Effector memory CD8-positive, alpha-beta T cell (primary cell): ENCODE results near the gene SEPSECS.
"Not testable (repeated sequence)": the region's sequence is repeated elsewhere in the genome, so short reads cannot be mapped to it uniquely, and the experiment has no call there.

Source experiments
- ATAC-seq: fragments of 150-1000 bp; cut with Tn5 transposase; replicated peaks from 2 replicates; pipeline ENCODE4 v1.10.0; 2021; ENCODE audit warnings: mild to moderate bottlenecking, moderate library complexity
- DNase-seq, 3 experiments: peaks; one replicate each; pipeline ENCODE4 v3.0.0; 2021
- H3K27ac Mint-ChIP-seq, 2 donors: one replicate each; pipeline ENCODE4 v1.8.0; 2022; ENCODE audit warnings: mild to moderate bottlenecking in 2 of 2, mixed read lengths in 2 of 2, moderate library complexity in 2 of 2
- H3K27me3 Mint-ChIP-seq, 2 donors: one replicate each; pipeline ENCODE4 v1.8.0; 2022; ENCODE audit warnings: mixed read lengths in 2 of 2
- H3K36me3 Mint-ChIP-seq: one replicate; pipeline ENCODE4 v1.8.0; 2022; ENCODE audit warnings: mild to moderate bottlenecking, moderate library complexity, mixed read lengths; ENCODE audit not compliant: insufficient read depth
- H3K4me1 Mint-ChIP-seq, 2 donors: one replicate each; pipeline ENCODE4 v1.8.0; 2022; ENCODE audit warnings: low read depth in 2 of 2, mixed read lengths in 2 of 2
- H3K4me3 Mint-ChIP-seq, 2 donors: one replicate each; pipeline ENCODE4 v1.8.0; 2022; ENCODE audit warnings: mild to moderate bottlenecking in 2 of 2, mixed read lengths in 2 of 2, moderate library complexity in 2 of 2
- H3K9me3 Mint-ChIP-seq, 2 donors: one replicate each; pipeline ENCODE4 v1.8.0; 2022; ENCODE audit warnings: mixed read lengths in 2 of 2

Gene SEPSECS

DNA sequence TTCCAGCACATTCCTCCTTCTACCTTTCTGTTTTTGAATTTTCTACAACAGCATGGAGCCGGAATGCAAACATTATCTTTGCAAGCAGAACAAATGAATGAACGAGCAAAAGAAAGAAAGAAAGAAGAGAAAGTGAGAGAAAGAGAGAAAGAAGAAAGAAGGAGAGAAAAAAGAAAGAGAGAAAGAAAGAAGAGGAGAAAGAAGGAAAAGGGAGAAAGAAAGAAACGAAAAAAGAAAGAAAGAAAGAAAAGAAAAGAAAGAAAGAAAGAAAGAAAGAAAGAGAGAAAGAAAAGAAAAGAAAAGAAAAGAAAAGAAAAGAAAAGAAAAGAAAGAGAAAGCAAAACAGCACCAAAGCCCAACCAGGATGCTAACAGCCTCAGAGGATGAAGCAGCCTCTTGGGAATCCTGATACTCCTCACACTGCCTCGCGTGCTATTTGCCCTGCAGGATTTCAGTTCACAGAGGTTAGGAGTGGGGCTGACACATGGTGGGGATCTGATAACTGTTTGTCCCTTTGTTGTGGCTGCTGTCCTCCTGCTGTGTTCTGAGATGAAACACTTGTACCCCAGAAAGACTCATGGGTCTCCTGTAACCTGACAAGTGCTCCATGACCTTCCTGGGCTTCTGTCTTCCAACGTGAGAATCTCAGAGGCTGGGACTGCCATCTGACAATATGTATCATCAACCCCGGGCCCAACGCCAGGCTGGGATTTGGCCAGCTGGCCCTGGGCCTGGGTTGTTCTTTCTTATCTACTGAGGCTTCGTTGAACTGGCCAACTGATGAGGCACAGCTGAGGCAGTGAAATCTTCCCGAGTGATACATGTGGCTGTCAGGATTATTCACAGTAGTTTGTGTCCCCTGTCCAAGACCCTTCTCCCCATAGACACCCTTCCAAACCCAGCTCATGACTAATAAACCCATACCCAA is 61.0 kb downstream of the SEPSECS start:
- H3K4me3 Mint-ChIP-seq = no peak overlapping the region
- ATAC-seq = no peak
- DNase-seq = no peak
- H3K4me1 Mint-ChIP-seq = peaks cover 0 to 2% of the 10 kb centered on the region in 2 donors
- peak overlapping the region in 1 of 2 donors; percentile 23 for H3K27ac Mint-ChIP-seq
- H3K27me3 Mint-ChIP-seq = peaks cover 23 to 33% of the 10 kb centered on the region in 2 donors
- H3K9me3 Mint-ChIP-seq = peaks cover 0 to 3% of the 10 kb centered on the region in 2 donors
- no peaks in the 10 kb centered on the region for H3K36me3 Mint-ChIP-seq

DNA sequence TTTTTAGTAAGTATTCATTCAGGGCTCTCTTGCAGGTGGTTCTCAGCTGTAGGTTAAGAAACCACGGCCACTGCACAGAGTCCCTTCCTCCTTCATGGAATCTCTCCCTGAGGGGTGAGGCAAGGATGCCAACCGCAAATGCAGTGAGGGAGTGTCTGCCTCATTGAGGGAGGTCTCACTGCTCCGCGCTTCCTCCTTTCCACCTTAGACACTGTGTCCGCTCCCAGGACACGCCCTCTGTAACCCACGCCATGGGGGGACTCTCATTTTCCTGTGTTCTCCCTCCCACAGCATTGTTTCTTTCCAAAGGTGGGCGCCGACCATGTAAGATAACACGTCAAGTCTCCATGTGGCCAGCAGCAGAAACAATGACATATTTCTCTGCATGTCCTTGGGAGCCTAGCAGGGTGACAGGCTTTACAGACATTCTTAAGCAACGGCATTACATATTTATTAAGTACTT is 63.2 kb downstream of the SEPSECS start:
- no peak for ATAC-seq
- no peaks in the 10 kb centered on the region for H3K36me3 Mint-ChIP-seq
- peaks cover 0 to 8% of the 10 kb centered on the region in 2 donors for H3K9me3 Mint-ChIP-seq
- H3K4me3 Mint-ChIP-seq = no peak overlapping the region
- peaks cover 35 to 39% of the 10 kb centered on the region in 2 donors for H3K27me3 Mint-ChIP-seq
- peaks cover 0 to 2% of the 10 kb centered on the region in 2 donors for H3K4me1 Mint-ChIP-seq
- no peak for DNase-seq
- H3K27ac Mint-ChIP-seq = no peak overlapping the region

DNA sequence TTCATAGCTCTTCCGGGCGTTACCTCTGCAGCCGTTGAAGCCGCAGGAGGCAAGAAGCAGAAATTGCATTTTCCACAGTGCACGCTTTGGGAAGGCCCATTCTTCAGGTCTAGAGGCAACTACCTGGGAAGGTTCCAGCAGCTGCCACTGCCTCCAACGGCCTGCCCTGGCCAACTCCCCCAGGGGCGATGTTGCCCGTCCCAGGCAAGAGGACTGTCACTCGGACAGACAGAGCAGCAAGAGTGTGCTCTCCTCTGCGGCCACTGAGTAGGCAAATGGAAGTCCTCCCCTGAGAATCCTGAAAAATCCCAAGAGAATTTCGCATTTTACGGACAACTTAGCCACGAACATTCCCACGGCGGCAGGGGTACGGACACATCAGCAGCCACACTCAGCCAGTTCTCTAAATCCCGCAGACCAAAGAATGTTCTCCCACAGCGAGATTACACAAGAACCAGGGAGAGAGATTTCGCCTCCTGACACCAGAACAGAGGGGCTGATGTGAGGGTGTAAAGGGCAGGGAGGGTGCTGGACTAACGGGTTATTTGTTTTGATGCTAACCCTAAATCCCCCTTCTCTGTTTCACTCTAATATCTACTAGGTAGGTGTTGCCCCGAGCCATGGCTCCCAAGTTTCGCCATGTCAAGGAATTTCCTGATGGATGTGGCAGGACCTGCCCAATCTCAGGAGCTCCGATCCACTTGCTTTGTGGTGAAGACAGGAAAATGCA is 63.8 kb downstream of the SEPSECS start:
- DNase-seq (no peak), ATAC-seq (no peak)
- no peak overlapping the region for H3K4me3 Mint-ChIP-seq
- peaks cover 38 to 45% of the 10 kb centered on the region in 2 donors for H3K27me3 Mint-ChIP-seq
- no peaks in the 10 kb centered on the region for H3K36me3 Mint-ChIP-seq
- H3K27ac Mint-ChIP-seq = no peak overlapping the region
- H3K9me3 Mint-ChIP-seq = peaks cover 0 to 6% of the 10 kb centered on the region in 2 donors
- H3K4me1 Mint-ChIP-seq = peaks cover 0 to 2% of the 10 kb centered on the region in 2 donors

DNA sequence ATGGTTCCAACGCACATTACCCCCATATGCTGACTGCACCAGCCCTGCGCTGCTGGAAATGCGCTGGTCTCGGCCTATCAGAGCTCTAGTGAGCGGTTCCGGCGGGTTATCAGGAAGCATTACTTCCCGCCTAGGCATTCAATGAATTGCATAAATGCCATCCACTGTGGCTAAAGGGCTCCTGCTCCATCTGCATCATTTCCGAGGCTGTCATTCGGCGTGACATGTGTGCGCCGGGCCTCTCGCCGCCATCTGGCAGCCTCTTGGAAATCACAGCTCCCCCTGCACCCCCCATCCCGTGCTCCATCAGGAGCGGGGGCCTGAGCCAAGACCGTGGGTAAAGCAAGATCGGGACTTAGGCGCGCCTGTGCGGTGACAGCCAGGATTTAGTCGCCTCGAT is 64.4 kb downstream of the SEPSECS start:
- Mint-ChIP-seq H3K9me3 (peaks cover 0 to 6% of the 10 kb centered on the region in 2 donors), H3K36me3 (no peaks in the 10 kb centered on the region), H3K4me3 (no peak overlapping the region), H3K27me3 (peaks cover 40 to 51% of the 10 kb centered on the region in 2 donors), H3K27ac (no peak overlapping the region), H3K4me1 (peaks cover 0 to 2% of the 10 kb centered on the region in 2 donors)
- ATAC-seq = no peak
- DNase-seq = no peak

DNA sequence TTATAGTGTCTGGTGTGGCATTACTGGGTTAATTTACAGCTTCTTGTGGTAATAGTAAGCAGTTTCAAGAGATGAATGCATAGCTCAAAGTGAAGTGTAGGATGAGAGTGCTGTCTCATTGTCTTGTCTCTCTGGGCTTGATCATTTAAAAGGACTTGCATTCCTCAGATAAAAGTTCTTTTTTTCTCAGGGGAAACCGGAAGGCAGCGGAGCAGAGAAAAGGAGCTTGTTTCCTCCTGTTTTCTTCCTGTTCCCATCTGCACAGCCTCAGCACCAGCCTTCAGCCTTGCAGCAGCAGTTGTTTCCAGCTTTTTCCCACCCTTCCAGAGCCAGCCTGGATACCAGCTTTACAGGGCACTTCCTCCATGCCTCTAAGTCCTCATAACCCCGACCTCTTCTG is 68.1 kb downstream of the SEPSECS start:
- Mint-ChIP-seq H3K27ac (no peak overlapping the region), H3K36me3 (no peaks in the 10 kb centered on the region), H3K27me3 (peaks cover 57 to 81% of the 10 kb centered on the region in 2 donors), H3K4me1 (peaks cover 0 to 6% of the 10 kb centered on the region in 2 donors), H3K4me3 (no peak overlapping the region), H3K9me3 (peaks cover 0 to 6% of the 10 kb centered on the region in 2 donors)
- ATAC-seq (no peak), DNase-seq (no peak)

DNA sequence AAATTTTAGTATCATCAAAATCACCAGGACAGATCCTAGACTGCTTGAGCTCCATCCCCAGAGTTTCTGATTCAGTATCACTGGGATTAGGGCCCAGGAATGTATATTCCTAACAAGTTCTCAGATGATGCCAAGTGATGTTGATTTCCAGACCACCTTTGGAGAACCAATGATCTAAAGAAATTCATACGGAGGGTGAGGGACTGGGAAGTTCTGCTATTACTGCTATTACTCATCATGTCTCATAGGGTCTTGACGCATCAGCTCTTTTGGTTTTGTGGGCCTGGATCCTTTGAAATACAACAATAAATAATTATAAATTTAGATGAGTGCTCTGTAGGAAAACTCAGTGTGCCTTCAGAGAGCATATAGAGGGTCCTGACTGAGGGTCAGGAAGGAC is 69.7 kb downstream of the SEPSECS start:
- ATAC-seq = no peak
- no peak for DNase-seq
- Mint-ChIP-seq H3K4me3 (no peak overlapping the region), H3K36me3 (no peaks in the 10 kb centered on the region), H3K4me1 (peaks cover 0 to 6% of the 10 kb centered on the region in 2 donors), H3K27ac (no peak overlapping the region), H3K9me3 (peaks cover 0 to 6% of the 10 kb centered on the region in 2 donors), H3K27me3 (peaks cover 67 to 84% of the 10 kb centered on the region in 2 donors)

DNA sequence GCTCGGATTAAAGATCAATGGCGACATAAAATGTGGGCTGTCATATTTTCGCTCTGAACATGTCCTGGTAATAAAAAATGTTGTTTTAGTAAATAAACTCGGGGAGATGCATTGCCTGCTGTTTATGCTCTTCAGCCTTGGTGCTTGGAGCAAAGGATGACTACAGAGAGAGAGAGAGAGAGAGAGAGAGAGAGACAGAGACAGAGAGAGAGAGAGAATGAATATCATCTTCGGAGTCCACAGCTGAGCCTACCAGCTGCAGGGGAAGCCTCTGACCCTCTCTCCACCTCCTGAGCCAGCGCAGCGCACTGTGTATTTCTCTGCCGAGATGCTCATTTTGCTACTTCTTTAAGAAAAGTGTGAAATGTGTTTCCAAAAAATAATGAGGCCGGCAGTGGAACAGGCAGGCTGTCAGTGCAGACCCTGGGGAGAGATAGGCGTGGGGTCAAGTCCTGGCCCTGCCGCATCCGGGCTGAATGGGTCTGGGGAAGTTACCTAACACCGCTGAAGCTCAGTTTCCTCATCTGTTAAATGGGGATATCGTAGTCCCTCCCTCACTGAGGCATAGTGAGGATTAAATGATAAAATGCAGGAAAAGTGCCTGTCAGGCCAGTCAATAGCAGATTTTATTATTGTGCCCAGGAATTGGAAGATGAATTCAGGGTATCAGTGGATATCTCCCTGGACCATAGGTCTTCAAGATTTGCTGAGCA is 71.0 kb downstream of the SEPSECS start:
- no peak for DNase-seq
- Mint-ChIP-seq H3K4me3 (no peak overlapping the region), H3K27me3 (peaks cover 67 to 90% of the 10 kb centered on the region in 2 donors), H3K4me1 (peaks cover 0 to 6% of the 10 kb centered on the region in 2 donors), H3K27ac (no peak overlapping the region), H3K9me3 (peaks cover 0 to 6% of the 10 kb centered on the region in 2 donors), H3K36me3 (no peaks in the 10 kb centered on the region)
- no peak for ATAC-seq

DNA sequence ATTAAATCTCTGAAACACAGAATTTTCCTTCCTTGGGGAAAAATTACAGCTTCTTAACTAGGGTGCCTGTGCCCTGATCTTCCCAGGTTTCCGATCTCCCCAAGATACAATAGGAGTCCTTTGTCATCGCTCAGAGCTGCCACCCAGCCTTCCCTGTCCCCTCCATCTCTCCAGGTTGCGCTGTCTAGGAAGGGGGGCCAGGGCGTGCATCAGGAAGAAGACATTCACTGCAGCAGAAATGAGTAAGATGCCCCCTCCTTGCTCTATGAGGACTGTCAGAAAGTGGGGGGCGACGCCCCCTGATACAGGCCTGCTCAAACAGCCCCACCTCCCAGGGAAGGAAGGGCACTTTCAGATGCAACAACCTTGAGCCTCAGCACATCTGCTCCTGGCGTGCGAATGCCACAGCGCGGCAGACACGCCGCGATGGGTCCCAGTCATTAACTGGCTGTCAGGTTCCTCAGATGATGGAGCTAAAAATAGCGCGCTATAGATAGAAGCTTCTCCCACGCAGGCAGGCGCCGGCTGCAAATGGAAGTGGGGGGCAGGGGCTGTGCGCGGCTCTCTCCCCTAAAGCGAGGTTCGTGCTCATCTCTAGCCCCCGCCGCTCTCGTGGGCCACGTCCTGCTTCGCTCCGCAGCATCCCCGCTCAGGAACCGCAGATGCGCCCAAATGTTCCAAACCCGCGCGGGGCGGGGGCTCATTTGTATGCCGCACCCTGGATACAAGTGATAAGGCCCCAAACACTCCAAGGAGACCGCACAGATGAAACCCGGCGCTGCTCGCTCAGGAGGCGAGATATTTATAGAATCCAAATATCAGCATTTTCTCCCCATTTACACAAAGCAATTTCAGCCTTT is 71.9 kb downstream of the SEPSECS start:
- peaks cover 0 to 6% of the 10 kb centered on the region in 2 donors for H3K4me1 Mint-ChIP-seq
- H3K27ac Mint-ChIP-seq = no peak overlapping the region
- DNase-seq (no peak), ATAC-seq (no peak)
- H3K36me3 Mint-ChIP-seq = no peaks in the 10 kb centered on the region
- H3K27me3 Mint-ChIP-seq = peaks cover 65 to 92% of the 10 kb centered on the region in 2 donors
- peaks cover 0 to 3% of the 10 kb centered on the region in 2 donors for H3K9me3 Mint-ChIP-seq
- no peak overlapping the region for H3K4me3 Mint-ChIP-seq

DNA sequence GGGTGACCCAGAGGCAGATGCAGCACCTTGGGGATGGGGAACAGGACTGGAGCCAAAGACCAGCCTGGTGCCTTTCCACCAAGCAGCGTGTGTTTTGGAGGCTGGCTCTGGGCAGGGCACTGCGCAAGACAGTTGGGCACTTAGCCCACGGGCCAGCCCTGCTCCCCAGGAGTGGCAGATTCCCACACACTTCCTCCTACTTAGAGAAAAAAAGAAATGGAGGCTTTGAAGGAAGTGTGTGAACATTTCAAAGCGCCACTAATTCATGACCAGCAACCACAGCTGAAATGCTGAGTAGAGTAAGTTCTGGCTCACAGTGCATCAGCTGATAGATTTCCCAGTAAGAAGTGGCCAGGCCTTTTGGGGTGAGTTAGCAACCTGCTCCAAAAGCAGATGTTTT is 74.6 kb downstream of the SEPSECS start:
- Mint-ChIP-seq H3K4me3 (no peak overlapping the region), H3K27ac (no peak overlapping the region), H3K9me3 (no peaks in the 10 kb centered on the region), H3K4me1 (peaks cover 0 to 6% of the 10 kb centered on the region in 2 donors), H3K36me3 (no peaks in the 10 kb centered on the region), H3K27me3 (peaks cover 58 to 97% of the 10 kb centered on the region in 2 donors)
- DNase-seq (no peak), ATAC-seq (no peak)

DNA sequence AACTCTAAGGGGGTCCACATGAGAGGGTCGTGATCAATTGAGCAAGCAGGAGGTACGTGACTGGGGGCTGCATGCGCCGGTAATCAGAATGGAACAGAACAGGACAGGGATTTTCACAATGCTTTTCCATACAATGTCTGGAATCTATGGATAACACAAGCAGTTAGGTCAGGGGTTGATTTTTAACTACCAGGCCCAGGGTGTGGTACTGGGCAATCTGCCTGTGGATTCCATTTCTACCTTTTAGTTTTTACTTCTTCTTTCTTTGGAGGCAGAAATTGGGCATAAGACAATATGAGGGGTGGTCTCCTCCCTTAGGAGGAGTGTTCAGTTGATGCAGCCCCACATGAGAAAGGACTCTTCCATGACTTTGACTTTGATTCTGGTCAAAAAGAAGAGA is 76.8 kb downstream of the SEPSECS start:
- peaks cover 51 to 81% of the 10 kb centered on the region in 2 donors for H3K27me3 Mint-ChIP-seq
- not testable (repeated sequence) for ATAC-seq, H3K4me1 Mint-ChIP-seq, DNase-seq, H3K27ac Mint-ChIP-seq, H3K36me3 Mint-ChIP-seq, H3K9me3 Mint-ChIP-seq, H3K4me3 Mint-ChIP-seq

DNA sequence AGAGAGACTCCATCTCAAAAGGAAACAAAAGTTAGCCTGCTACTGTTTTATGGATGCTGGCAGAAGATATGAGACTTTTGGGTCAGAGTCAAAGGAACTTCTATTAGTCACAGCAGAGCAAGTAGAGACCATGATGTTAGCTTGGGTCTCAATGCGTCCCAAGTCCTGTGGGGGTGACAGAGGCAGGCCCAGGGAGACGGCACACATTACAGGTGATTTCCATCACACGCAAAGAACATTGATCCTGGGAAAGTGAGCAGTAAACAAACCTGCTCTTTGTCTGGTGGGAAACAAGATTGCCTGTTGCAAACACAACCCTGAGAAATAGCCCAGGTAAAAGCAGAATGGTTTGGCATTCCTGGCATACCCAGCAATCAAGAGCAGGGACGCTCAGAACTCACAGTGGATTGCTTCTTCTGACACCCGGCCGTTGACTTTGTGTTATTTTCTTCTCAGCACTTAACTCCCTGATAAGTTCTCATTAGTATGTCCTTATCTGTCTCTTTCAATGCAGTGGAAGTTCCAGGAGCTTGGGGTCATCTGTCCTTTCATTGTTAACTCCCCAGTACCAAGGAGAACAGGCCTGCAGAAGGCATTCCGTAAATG is 78.3 kb downstream of the SEPSECS start:
- H3K4me1 Mint-ChIP-seq = no peaks in the 10 kb centered on the region
- H3K27ac Mint-ChIP-seq = no peak overlapping the region
- no peaks in the 10 kb centered on the region for H3K36me3 Mint-ChIP-seq
- H3K4me3 Mint-ChIP-seq = no peak overlapping the region
- no peak for DNase-seq
- H3K9me3 Mint-ChIP-seq = no peaks in the 10 kb centered on the region
- peaks cover 51 to 77% of the 10 kb centered on the region in 2 donors for H3K27me3 Mint-ChIP-seq
- no peak for ATAC-seq

DNA sequence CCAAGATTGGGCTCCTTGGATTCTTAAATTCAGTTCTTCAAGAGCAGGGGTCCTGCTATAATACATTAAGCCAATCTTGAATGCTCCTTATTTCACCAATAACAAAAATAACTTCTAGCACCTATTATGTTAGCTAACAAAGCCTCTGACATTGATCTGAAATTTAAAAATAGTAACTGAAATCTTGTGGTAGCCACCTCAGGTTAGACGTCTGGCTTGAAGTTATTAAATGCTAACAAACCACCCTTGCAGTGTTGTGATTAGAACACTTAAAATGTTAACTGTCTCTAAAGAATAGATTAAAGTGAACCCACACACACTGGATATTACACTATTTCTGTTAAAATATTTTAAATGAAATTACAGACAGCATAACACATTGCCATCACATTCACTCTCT is 79.7 kb downstream of the SEPSECS start:
- H3K9me3 Mint-ChIP-seq = no peaks in the 10 kb centered on the region
- H3K4me1 Mint-ChIP-seq = no peaks in the 10 kb centered on the region
- H3K27me3 Mint-ChIP-seq = peaks cover 50 to 77% of the 10 kb centered on the region in 2 donors
- ATAC-seq (no peak), DNase-seq (no peak)
- H3K36me3 Mint-ChIP-seq = no peaks in the 10 kb centered on the region
- H3K27ac Mint-ChIP-seq = no peak overlapping the region
- no peak overlapping the region for H3K4me3 Mint-ChIP-seq
